Left kidney (tissue), 8 donors: ENCODE measurements around the gene SRRM1. TPM values are rescaled to one million over a fixed set of nuclear protein-coding genes. Genes with fewer than 3 reads are reported as not detected.

Source experiments
- DNase-seq: peaks from one replicate; pipeline ENCODE4 v3.0.0-alpha.2; 2013
- long read RNA-seq, 8 donors: transcript quantifications; one replicate each; lab custom pipeline, GENCODE V29; 2026
- polyA plus RNA-seq: library from polyadenylated mRNA; unstranded; fragments of 120-200 nt; gene quantifications from one replicate; pipeline ENCODE4 v1.2.1, GENCODE V29; 2013; ENCODE audit not compliant: insufficient read length

The SRRM1 gene, protein sequence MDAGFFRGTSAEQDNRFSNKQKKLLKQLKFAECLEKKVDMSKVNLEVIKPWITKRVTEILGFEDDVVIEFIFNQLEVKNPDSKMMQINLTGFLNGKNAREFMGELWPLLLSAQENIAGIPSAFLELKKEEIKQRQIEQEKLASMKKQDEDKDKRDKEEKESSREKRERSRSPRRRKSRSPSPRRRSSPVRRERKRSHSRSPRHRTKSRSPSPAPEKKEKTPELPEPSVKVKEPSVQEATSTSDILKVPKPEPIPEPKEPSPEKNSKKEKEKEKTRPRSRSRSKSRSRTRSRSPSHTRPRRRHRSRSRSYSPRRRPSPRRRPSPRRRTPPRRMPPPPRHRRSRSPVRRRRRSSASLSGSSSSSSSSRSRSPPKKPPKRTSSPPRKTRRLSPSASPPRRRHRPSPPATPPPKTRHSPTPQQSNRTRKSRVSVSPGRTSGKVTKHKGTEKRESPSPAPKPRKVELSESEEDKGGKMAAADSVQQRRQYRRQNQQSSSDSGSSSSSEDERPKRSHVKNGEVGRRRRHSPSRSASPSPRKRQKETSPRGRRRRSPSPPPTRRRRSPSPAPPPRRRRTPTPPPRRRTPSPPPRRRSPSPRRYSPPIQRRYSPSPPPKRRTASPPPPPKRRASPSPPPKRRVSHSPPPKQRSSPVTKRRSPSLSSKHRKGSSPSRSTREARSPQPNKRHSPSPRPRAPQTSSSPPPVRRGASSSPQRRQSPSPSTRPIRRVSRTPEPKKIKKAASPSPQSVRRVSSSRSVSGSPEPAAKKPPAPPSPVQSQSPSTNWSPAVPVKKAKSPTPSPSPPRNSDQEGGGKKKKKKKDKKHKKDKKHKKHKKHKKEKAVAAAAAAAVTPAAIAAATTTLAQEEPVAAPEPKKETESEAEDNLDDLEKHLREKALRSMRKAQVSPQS
- 200 TPM for polyA plus RNA-seq
- long read RNA-seq, donor 1, transcript SRRM1-216 (2 exons, 513 nt), result major isoform, 11 of 233 reads
- long read RNA-seq, donor 1, partial matches to known transcripts, result 216 of 233 reads
- long read RNA-seq, donor 1, other reads (novel, unspliced or antisense), result 0 of 233 reads
- long read RNA-seq, donor 2, transcript SRRM1-216 (2 exons, 513 nt), result major isoform, 5 of 107 reads
- long read RNA-seq, donor 2, partial matches to known transcripts, result 96 of 107 reads
- long read RNA-seq, donor 2, other reads (novel, unspliced or antisense), result 0 of 107 reads
- long read RNA-seq, donor 3, partial matches to known transcripts, result 39 of 44 reads
- long read RNA-seq, donor 3, other reads (novel, unspliced or antisense), result 0 of 44 reads
- long read RNA-seq, donor 4, partial matches to known transcripts, result 8 of 9 reads
- long read RNA-seq, donor 4, other reads (novel, unspliced or antisense), result 0 of 9 reads
- long read RNA-seq, donor 5, full-length matches to known transcripts, result 2 of 38 reads
- long read RNA-seq, donor 5, partial matches to known transcripts, result 36 of 38 reads
- long read RNA-seq, donor 5, other reads (novel, unspliced or antisense), result 0 of 38 reads
- long read RNA-seq, donor 6, partial matches to known transcripts, result 93 of 99 reads
- long read RNA-seq, donor 6, other reads (novel, unspliced or antisense), result 0 of 99 reads
- long read RNA-seq, donor 7, transcript SRRM1-210 (2 exons, 817 nt), result major isoform, 5 of 71 reads
- long read RNA-seq, donor 7, transcript SRRM1-216 (2 exons, 513 nt), result major isoform, 5 of 71 reads
- long read RNA-seq, donor 7, partial matches to known transcripts, result 59 of 71 reads
- long read RNA-seq, donor 7, other reads (novel, unspliced or antisense), result 0 of 71 reads
- long read RNA-seq, donor 8, partial matches to known transcripts, result 49 of 57 reads
- long read RNA-seq, donor 8, other reads (novel, unspliced or antisense), result 0 of 57 reads

DNA sequence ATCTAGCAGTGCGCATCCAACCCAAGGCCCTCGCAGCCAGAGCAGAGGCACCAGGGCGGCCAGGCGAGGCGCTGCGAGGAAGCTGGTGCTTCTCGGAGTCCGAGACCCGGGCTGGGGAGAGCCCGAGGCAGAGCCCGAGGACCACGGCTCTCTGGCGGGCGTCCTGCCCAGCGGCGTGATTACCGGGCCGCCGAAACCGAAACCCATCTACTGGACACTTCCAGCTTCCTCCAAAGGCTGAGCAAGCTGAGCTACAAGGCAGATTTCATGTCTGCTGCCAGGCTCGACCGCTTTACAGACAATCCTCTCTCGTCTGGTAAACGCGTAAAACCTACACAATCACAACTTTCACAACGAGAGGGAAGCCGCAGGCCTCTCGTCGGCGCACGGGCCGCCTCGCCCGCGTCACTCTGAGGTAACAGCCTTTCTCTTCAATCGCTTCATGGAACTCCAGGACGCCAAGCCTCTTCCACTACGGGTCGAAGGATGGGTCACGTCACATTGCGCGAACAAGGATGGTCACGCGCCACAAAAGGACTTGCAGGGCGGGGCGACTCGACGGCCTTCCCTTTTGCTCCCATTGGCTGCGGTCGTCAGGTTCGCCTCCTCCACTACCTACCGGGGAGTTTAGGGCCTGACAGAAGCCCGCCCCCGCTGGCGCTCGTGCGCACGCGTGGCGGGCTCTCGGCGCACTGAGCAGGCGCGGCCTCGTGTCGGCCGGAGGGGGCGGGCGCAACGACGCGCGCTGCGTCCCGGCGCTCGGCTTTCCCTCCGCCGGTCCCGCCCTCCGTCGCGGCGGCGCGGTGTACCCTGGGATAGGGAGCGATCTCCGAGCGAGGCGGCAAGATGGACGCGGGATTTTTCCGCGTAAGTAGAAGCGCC lies at the start of gene SRRM1:
TSS of gene SRRM1 (plus strand) at position 822 of the 882 bp plus-strand sequence. CDS start at position 847, 25 bp downstream.
- peak; percentile 99 for DNase-seq

GRCh38 chr1:24594328-24594598 lies 48.8 kb upstream of the SRRM1 start:
- no peak for DNase-seq

DNA sequence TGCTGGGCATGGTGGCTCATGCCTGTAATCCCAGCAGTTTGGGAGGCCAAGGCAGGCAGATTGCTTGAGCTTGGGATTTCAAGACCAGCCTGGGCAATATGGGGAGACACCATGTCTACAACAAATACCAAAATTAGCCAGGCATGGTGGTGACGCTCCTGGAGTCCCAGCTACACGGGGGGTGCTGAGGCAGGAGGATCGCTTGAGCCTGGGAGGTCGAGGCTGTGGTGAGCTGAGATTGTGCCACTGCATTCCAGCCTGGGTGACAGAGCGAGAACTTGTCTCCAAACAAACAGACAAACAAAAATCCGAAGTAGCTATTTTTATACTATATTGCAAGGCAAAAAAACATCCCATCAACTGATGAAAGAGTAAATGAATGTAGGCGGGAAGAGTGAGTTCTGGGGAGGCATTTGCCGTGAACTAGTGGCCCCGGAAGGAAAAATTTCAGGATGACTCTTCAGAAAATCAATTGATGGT lies 46.7 kb upstream of the SRRM1 start:
- no peak for DNase-seq

- DNase-seq, result no peak
Measured at GRCh38 chr1:24599265-24599664, 43.8 kb upstream of the SRRM1 start.

DNA sequence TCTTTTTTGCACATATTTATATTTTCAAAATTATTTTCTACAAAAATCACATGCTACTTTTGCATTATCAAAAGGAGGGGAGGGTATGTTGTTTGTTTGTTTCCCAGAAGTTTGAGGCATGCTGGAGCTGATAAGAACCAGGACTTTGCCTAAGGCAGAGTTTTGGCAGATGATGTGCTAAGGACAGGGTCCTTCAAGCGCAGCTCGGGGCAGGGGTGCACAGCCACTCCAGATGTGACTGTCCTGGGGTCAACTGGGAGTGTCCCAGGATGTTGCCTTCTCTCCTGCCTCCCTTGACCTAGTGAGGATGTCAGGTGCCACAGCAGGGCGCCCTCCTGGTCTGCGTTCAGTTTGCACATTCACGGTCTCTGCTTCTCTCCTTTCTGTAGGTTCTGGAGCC lies 42.6 kb upstream of the SRRM1 start:
- no peak for DNase-seq

GRCh38 chr1:24605534-24606295 lies 37.4 kb upstream of the SRRM1 start:
- DNase-seq, result no peak

GRCh38 chr1:24606296-24606605 lies 36.9 kb upstream of the SRRM1 start:
- no peak for DNase-seq

DNA sequence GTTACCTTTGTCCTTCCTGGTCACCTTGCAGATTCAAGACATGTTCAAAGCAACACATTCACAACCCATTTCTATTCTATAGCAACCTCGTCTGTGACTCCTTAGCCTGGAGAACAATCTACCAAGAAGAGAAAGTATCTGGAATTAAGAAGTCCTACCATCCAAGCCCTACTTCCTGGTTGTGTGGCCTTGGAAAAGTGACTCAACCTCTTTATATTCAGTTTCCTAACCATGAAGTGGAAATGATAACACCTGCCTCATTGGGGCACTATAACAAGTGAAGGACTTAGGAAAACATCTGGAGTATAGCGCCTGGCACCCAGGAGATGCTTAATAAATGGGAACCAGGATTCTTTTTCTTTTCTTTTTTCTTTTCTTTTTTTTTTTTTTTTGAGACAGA lies 36.5 kb upstream of the SRRM1 start:
- no peak for DNase-seq

GRCh38 chr1:24609949-24610517 lies 33.1 kb upstream of the SRRM1 start:
- DNase-seq, result no peak

DNA sequence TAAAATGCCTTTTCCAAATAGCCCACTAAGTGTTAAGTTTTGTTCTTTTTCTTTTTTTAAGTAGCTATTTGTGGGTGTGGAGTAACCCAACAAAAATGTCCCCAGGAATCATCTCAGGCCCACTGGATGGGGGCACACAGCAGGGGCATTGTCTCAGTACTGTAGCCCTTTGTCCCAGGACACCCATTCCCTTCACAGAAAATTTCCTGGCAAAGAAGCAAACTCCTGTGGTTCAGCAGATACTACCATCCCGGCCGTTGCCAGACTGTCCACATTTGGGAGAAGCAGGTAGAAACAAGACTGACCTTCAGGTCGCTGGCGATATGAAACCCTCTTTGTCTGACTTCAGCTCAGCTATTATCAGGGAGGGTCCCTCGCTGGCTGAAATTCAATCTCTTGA lies 23.7 kb upstream of the SRRM1 start:
- DNase-seq, result no peak

DNA sequence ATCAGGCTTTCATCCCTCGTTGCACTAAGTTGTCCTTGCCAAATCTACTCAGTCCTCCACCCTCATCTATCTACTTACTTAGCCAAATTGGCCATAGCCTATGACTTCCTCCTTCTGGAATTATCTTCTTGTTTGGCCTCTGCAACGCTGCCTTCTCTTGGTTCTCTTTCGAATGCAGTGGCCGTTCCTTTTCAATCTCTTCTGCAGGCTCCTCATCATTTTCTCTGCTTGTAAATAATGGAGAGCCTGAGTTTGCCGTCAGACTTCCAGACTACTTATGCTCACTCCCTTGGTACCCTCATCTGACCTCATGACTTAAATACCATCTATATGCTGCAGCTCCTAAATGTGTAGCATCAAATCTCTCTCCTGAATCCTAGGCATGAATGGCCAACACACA lies 22.4 kb upstream of the SRRM1 start:
- DNase-seq, result no peak

DNA sequence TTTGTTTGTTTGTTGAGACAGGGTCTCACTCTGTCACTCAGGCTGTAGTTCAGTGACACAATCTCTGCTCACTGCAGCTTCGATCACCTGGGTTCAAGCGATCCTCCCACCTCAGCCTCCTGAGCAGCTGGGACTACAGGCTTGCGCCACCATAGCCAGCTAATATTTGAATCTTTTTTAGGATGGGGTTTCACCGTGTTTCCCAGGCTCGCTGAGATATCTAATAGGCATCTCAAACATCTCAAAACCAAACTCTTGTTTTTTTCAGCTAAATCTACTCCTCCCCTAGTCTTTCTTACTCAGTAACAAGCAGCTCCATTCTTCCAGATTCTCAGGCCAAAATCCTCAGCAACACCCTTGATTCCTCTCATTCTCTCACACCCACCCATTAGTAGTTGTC lies 22.0 kb upstream of the SRRM1 start:
- DNase-seq, result no peak

DNA sequence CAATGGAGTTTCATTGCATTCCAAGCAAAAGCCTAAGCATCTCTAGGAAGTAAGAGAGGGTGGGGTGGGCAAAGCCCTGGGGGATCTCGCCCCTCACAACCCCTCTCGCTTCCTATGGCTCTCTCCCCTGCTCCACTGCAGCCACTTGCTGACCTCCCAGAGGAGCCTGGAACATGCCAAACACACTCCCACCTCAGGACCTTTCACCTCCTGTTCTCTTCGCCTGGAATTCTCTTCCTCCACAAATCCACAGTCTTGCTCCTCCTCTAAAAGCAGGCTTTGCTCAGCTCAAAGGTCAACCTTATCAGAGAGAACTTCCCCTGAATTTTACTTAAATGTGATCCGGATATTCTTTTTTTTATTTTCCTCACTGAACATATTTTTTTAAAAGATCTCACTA lies 20.9 kb upstream of the SRRM1 start:
- no peak for DNase-seq

DNA sequence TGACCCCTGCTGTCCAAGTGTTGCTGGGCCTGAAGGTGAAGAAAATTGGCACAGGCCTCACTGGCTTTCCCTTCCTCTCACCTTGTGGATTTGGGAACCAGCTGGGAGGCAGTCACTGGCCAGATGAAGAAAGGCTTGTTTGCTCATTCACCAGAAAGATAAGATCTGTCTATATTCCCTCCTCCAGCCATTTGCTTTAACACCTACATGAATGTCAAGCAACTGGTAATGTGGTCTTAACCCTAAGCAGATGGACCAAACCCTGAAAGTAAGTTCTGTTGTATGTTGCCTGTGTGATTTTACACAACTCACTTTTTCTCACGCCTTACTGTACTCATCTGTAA lies 10.3 kb upstream of the SRRM1 start:
- no peak for DNase-seq

DNA sequence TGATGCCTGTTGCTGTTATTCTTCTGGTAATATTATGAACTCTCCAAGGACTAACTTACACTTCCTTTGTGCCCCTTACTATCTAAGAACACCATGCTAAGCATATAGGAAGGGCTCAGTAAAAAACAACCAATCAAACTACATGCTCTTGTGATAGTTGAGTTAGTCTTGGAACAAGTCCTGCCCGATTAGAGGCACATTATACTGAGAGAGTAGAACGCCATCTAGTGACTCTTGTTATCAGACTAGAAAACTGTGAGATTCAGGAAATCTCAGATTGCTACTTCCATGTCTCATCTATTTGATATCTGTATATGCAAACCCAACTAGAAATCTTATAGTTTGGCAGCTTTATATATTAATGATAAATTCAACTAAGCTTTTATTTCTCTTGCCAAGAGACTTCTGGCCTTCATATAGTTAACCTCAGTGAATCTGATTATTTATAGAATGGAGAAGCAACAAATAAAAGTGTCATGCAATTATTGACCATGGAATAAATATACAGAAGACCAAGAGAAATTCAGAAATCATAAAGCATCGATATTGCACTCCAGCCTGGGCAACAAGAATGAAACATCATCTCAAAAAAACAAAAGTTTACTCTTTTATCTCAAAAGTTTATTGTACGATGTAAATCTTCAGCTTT lies 7.8 kb upstream of the SRRM1 start:
- peak; percentile 66 for DNase-seq

DNA sequence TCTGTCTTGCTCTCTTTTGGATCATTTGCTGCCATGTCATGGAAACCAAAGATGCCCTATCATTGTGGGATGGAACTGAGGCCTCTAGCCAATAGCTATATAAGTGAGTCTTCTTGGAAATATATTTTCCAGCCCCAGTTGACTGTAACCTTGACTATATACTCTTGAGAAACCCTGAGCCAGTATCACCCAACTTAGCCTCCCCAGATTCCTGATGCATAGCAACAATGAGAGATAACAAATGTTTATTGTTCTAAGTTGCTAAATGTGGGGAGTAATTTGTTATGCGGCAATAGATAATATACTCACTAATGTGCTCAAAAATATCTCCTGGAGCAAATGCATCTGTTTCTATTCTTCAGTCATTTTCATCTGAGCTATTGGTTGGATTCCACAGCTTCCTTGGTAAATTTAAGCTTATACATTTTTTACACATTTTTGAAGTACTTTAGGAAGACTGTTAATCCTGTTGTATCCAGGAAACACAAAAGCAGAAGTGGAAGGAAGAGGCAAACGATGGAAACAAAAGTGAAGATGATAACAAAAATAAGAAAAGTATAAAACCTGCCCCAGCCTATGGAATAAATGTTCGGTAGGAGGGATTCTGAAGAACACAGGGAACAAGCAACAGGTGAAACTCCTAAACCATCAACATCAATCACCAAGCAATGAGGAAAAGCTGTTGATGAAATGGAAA lies 6.3 kb upstream of the SRRM1 start:
- no peak for DNase-seq

GRCh38 chr1:24639094-24639493 lies 4.0 kb upstream of the SRRM1 start:
- no peak for DNase-seq

- no peak for DNase-seq
Measured at GRCh38 chr1:24639881-24640280, 3.2 kb upstream of the SRRM1 start.
